ENCODE results near the gene RELL1.

Gene RELL1

DNA sequence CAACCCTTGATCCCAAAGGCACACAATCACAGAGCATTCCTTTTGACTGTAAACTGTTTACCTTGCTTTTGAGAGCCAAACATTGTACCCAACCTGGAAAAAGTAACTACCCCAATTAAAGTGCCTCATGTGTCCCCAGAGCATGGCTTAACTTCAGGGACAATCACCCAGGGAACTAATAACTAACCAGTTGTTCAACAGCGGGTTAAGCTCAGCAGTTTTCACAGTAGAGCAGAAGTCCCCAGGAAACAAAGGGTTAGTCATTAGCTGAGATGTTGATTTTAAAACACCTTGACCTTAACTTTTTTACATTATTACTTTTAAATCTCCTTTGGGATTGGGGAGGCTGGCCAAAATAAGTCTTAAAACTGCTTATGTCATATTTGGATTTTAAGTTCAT, 94.8 kb downstream of the RELL1 start:
- no peak for DNase-seq

- no peak for DNase-seq
Observed at GRCh38 chr4:37590016-37590415, 96.2 kb downstream of the RELL1 start.

DNA sequence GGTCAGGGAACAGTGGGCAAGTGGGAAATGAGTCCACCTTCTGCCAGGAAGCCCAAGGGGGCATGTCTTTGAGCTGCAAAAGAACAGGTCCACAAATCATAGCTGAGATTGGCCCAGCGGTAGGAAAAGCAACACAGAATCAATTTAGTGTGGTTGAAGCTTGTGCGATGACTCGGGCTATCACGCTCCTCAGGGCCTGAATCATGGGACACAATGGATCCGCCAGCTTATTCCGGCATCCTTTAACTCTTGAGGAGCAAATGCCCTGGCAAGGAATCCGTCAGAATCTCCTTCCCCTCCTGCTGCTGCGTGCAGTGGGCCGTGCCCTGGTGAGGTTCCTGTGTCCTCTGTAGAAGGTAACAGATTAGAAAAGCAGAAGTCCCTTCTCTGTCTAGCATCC, 98.0 kb downstream of the RELL1 start:
- no peak for DNase-seq

GRCh38 chr4:37586194-37586593, 100.0 kb downstream of the RELL1 start:
- DNase-seq: no peak

DNA sequence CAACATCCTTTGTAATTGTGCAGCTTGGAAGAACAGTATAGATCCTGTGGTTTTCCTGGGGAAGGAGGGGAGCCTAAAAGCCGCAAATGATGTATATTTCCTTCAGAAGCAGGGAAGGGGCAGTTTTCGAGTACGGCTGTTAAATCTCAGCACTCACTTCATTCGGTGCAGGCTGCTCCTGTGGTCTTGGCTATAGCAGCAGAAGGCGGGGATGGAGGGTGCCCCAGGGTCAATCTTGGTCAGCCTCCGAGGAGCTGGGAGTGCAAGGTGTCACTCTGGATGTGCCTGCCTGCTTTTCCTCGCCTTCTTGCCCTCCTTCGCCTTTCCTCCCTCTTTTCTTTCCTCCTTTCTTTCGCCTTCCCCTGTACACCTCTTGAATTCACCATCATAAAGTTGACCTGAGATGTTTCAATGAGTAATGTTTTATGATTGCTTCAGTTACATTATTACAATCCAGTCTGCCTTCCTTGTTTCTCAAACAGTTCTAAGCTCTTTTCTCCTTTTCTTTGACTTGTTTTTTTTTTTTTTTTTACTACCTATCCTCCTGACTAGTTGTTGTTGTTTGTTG, 101.6 kb downstream of the RELL1 start:
- no peak for DNase-seq

GRCh38 chr4:37584071-37584470, 102.1 kb downstream of the RELL1 start:
- DNase-seq: no peak

DNA sequence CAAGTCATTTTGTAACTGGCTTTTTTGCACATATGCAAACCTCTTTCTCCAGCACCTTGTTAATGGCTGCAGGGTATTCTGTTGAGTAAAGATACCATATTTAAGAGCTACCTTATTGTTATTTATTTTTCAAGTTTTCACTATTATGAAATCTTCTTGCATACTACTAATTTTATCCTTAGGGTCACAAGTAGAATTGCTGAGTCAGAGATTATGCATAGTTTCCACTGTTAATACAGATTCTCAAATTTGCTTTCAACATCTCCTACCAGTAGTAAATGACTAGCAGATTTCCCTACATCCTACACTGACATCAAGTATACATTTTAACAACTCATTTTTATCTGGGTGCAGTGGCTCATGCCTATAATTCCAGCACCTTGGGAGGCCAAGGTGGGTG, 112.6 kb downstream of the RELL1 start:
- no peak for DNase-seq

GRCh38 chr4:37568489-37568888, 117.7 kb downstream of the RELL1 start:
- no peak for DNase-seq

- no peak for DNase-seq
Observed at GRCh38 chr4:37567836-37568235, 118.3 kb downstream of the RELL1 start.

DNA sequence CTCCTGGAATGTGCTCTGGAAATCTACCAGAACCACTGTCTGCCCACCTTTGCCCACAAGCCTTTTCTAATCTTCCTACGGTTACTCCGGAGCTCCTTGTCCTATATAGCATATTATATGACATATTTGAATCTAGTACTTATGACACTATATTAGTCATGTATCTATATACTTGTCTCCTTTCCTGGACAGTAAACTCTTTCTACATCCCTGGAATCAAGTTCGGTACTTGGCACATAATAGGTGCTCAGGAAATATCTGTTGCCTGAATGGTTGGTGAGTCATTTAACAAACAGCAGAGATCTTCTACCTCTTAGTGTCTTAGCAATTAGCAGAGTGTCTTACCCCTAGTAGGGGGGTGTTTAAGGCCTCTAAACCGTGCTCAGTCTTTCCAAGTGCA, 123.6 kb downstream of the RELL1 start:
- DNase-seq: no peak

- DNase-seq: no peak
Observed at GRCh38 chr4:37561803-37562207, 124.4 kb downstream of the RELL1 start.

GRCh38 chr4:37561196-37561802, 124.9 kb downstream of the RELL1 start:
- no peak for DNase-seq

All from NCI-H1092 treated with DMSO at 0.1 percent for 48 hours (cell line).